ENCODE results near the gene LIN7A.

LIN7A gene

GRCh38 chr12:80858356-80858755 lies 79.4 kb downstream of the LIN7A start:
- DNase-seq (ENCODE audit: low read depth), result no peak

GRCh38 chr12:80857311-80857710 lies 80.4 kb downstream of the LIN7A start:
- no peak for DNase-seq (ENCODE audit: low read depth)

GRCh38 chr12:80849337-80849736 lies 88.4 kb downstream of the LIN7A start:
- DNase-seq (ENCODE audit: low read depth), result no peak

GRCh38 chr12:80848858-80849257 lies 88.9 kb downstream of the LIN7A start:
- no peak for DNase-seq (ENCODE audit: low read depth)

- DNase-seq (ENCODE audit: low read depth), result no peak
Measured at GRCh38 chr12:80847575-80847974, 90.2 kb downstream of the LIN7A start.

GRCh38 chr12:80846952-80847351 lies 90.8 kb downstream of the LIN7A start:
- DNase-seq (ENCODE audit: low read depth), result no peak

- no peak for DNase-seq (ENCODE audit: low read depth)
Measured at GRCh38 chr12:80845639-80846038, 92.1 kb downstream of the LIN7A start.

GRCh38 chr12:80843969-80844368 lies 93.8 kb downstream of the LIN7A start:
- no peak for DNase-seq (ENCODE audit: low read depth)

GRCh38 chr12:80838708-80839107 lies 99.0 kb downstream of the LIN7A start:
- no peak for DNase-seq (ENCODE audit: low read depth)

- no peak for DNase-seq (ENCODE audit: low read depth)
Measured at GRCh38 chr12:80838024-80838658, 99.6 kb downstream of the LIN7A start.

GRCh38 chr12:80837342-80837978 lies 100.3 kb downstream of the LIN7A start:
- DNase-seq (ENCODE audit: low read depth), result peak; percentile 58

GRCh38 chr12:80834724-80835123 lies 103.0 kb downstream of the LIN7A start:
- no peak for DNase-seq (ENCODE audit: low read depth)

- DNase-seq (ENCODE audit: low read depth), result no peak
Measured at GRCh38 chr12:80830533-80831088, 107.1 kb downstream of the LIN7A start.

GRCh38 chr12:80829767-80830166 lies 108.0 kb downstream of the LIN7A start:
- no peak for DNase-seq (ENCODE audit: low read depth)

GRCh38 chr12:80825506-80825905 lies 112.2 kb downstream of the LIN7A start:
- DNase-seq (ENCODE audit: low read depth), result no peak

GRCh38 chr12:80823393-80823792 lies 114.3 kb downstream of the LIN7A start:
- no peak for DNase-seq (ENCODE audit: low read depth)

GRCh38 chr12:80821513-80822000 lies 116.2 kb downstream of the LIN7A start:
- DNase-seq (ENCODE audit: low read depth), result no peak

- no peak for DNase-seq (ENCODE audit: low read depth)
Measured at GRCh38 chr12:80818878-80819277, 118.9 kb downstream of the LIN7A start.

GRCh38 chr12:80815351-80815750 lies 122.4 kb downstream of the LIN7A start:
- no peak for DNase-seq (ENCODE audit: low read depth)

GRCh38 chr12:80814453-80814852 lies 123.3 kb downstream of the LIN7A start:
- no peak for DNase-seq (ENCODE audit: low read depth)

GRCh38 chr12:80813820-80814219 lies 123.9 kb downstream of the LIN7A start:
- no peak for DNase-seq (ENCODE audit: low read depth)

GRCh38 chr12:80811957-80812708 lies 125.6 kb downstream of the LIN7A start:
- DNase-seq (ENCODE audit: low read depth), result no peak

GRCh38 chr12:80810874-80811273 lies 126.9 kb downstream of the LIN7A start:
- no peak for DNase-seq (ENCODE audit: low read depth)
